ENCODE measurements around the gene PAPPA. TPM values are rescaled to one million over a fixed set of nuclear protein-coding genes. Genes with fewer than 3 reads are reported as not detected.

Gene PAPPA
- total and polyA plus RNA-seq, 2 of the 8 experiments (the other 6 are each of a cell fraction or from before 2014, with no cell fraction given): 0.18 to 0.63 TPM

DNA sequence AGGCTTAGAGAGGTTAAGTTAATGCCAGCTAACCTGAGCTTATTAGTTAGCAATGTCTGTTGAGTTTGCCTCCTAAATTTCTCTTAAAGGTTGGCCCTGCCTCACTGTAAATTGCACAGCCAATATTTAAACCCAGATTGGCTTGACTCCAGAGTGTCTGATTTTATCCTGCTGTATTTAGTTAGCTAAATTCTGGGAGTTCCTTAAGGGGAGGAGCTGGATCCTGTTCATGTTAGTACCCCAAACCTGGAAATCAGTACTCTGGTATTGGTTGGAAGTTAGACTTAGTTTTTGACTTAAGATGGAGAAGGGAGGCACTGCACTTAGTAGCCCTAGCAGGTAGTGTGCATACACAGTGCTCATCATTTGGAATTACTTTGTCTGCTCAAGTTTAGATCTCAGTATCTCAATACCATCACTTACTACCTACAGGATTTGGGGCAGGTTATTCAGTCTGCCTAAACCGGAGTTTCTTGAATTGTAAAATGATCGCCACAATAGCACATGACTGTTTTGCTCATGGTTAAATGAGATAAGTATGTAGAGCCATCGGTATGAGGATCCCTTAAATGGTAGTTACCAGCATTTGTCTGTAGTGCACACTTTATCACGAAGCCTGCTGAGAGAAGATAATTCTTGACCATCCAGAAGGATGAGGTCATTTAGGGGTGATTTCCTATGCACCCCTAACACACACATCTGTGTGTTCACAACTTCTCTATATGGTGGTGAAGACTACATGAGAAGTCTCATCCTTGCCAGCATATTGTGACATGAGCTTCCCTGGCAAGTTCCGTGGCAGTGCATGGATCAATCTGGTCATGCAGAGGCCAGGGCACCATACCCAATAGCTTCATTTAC, 268.8 kb downstream of the PAPPA start:
- Histone ChIP-seq H3K27ac (ENCODE audit: low read depth, low read length) (no peak overlapping the region), H4K8ac (ENCODE audit: extremely low read depth, insufficient read depth, low read length) (no peak overlapping the region), H3K23ac (ENCODE audit: insufficient read length) (no peak overlapping the region), H4K91ac (replicated peaks; ENCODE audit: insufficient read length, low read length) (no peak overlapping the region), H2AK5ac (ENCODE audit: low read depth, low read length) (no peak overlapping the region), H2BK5ac (ENCODE audit: low read depth, low read length) (no peak overlapping the region), H2BK120ac (replicated peaks; ENCODE audit: low read depth, low read length) (no peak overlapping the region), H3K23me2 (ENCODE audit: low read depth, low read length) (no peaks in the 10 kb centered on the region), H3K4me2 (ENCODE audit: insufficient read depth in 1 of 2, low read depth in 2 of 2, low read length in 2 of 2) (no peak overlapping the region), H4K20me1 (replicated peaks in 1 of 2; ENCODE audit: control insufficient read depth in 1 of 2, insufficient read depth in 2 of 2, low read length in 2 of 2) (no peaks in the 10 kb centered on the region), H3K4ac (replicated peaks; ENCODE audit: insufficient read length, low read depth, low read length) (no peak overlapping the region), H3K9me3 (ENCODE audit: insufficient read depth in 2 of 2, low read depth in 1 of 2, low read length in 1 of 2) (no peaks in the 10 kb centered on the region), H3K4me3 (ENCODE audit: extremely low read depth in 1 of 4, insufficient read depth in 2 of 4, low read depth in 3 of 4, low read length in 4 of 4) (no peak overlapping the region), H4K5ac (ENCODE audit: insufficient read length, low read depth, low read length) (no peak overlapping the region), H3K56ac (replicated peaks; ENCODE audit: insufficient read length, low read depth, low read length) (no peak overlapping the region), H3K9ac (replicated peaks in 1 of 4; ENCODE audit: extremely low read depth in 1 of 4, low read depth in 3 of 4, low read length in 3 of 4) (no peak overlapping the region), H3K79me2 (ENCODE audit: control insufficient read depth in 1 of 2, insufficient read depth in 2 of 2, low read length in 2 of 2) (no peaks in the 10 kb centered on the region), H3K27me3 (replicated peaks in 1 of 4; ENCODE audit: control insufficient read depth in 3 of 4, extremely low read depth in 1 of 4, insufficient read depth in 3 of 4, low read length in 3 of 4) (no peaks in the 10 kb centered on the region), H2BK20ac (ENCODE audit: low read length) (no peak overlapping the region), H3K14ac (ENCODE audit: insufficient read length) (no peak overlapping the region), H3K36me3 (ENCODE audit: control insufficient read depth in 2 of 4, insufficient read depth in 4 of 4, low read length in 3 of 4) (no peaks in the 10 kb centered on the region), H3K79me1 (ENCODE audit: low read depth, low read length) (no peaks in the 10 kb centered on the region), H3K4me1 (replicated peaks in 1 of 4; ENCODE audit: control insufficient read depth in 3 of 4, insufficient read depth in 4 of 4, low read length in 3 of 4) (no peaks in the 10 kb centered on the region), H2AFZ (ENCODE audit: low read length) (no peak overlapping the region), H2BK15ac (ENCODE audit: low read length) (no peak overlapping the region), H3K18ac (ENCODE audit: extremely low read depth, low read length) (no peak overlapping the region), H2BK12ac (ENCODE audit: low read depth, low read length) (no peak overlapping the region)
- ChIA-PET CTCF (ENCODE audit: partially characterized antibody) (interaction anchor here (0.7 to 2.8 kb wide), 5 partner anchors 12 to 72 kb away, joined by 3 to 10 read pairs (median 4); no protein-coding TSS in a partner anchor), POLR2A (ENCODE audit: partially characterized antibody) (no interaction called here)
- FAIRE-seq: no peak
- TF ChIP-seq RAD21 (IDR thresholded peaks at IDR 0.05 in 1 of 2, conservative IDR thresholded peaks at IDR 0.05 in 1 of 2; ENCODE audit: low read depth in 2 of 2, low read length in 2 of 2): no peak
- no peak for DNase-seq (ENCODE audit: low read depth in 1 of 2, low spot score in 2 of 2)
- 91% methylated on average over 5 of the region's 5 CpGs; no CpG with 5 or more reads in 1 of the 2 experiments for WGBS, 2 experiments (ENCODE audit: extremely low coverage in 1 of 2, insufficient coverage in 1 of 2, insufficient read length in 1 of 2, insufficient replicate concordance in 2 of 2, low coverage in 1 of 2, low lambda C conversion rate in 2 of 2, missing lambda C conversion rate in 1 of 2)

Measured in H1 (cell line).